ENCODE measurements around the gene SYT9. TPM values are rescaled to one million over a fixed set of nuclear protein-coding genes. Genes with fewer than 3 reads are reported as not detected.

SYT9 gene
- total and polyA plus RNA-seq, 12 donors, result 0.94 to 17.7 (median 5.0) TPM

DNA sequence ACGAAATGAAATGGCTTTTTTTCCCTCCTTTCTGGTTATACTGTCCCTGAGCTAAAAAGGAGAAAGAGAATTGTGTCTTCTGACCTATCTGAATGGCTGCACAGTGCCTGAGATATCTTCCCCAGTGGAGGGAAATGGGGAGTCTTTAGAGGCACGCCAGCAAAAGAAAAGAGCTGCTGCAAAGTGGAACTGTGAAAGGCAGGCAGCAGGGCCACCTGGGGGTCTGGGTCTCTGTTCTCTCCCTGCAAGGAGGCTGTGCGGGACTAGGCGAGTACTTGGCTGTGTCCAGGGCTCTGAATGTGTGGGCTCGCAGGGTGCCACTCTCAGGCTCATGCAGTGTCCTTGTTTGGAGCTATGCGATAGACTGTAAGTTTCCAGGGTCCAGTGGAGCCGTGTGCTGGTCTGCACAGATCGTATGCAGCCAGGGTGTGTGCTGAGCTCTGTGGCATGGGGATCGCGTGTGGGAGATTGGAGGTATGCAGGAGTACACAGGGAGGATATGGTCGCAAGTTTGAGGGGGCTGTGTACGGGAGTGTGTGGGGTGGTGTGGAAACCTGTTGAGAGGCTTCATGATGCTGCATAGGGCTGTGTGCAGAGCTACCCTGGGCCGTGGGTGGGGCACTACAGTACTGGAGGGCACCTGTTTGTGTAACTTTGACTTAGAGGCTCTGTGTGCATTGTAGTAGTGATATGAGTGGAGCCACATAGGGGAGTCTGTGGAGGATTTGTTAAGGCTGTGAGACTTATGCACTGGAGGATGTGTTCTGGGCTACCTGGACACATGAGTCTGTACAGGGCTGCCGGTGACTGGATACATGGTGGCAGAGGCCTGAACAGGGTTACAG lies 163.5 kb downstream of the SYT9 start:
- TF ChIP-seq POLR2A (IDR thresholded peaks at IDR 0.05), result no peak
- TF ChIP-seq, protein P1, sequence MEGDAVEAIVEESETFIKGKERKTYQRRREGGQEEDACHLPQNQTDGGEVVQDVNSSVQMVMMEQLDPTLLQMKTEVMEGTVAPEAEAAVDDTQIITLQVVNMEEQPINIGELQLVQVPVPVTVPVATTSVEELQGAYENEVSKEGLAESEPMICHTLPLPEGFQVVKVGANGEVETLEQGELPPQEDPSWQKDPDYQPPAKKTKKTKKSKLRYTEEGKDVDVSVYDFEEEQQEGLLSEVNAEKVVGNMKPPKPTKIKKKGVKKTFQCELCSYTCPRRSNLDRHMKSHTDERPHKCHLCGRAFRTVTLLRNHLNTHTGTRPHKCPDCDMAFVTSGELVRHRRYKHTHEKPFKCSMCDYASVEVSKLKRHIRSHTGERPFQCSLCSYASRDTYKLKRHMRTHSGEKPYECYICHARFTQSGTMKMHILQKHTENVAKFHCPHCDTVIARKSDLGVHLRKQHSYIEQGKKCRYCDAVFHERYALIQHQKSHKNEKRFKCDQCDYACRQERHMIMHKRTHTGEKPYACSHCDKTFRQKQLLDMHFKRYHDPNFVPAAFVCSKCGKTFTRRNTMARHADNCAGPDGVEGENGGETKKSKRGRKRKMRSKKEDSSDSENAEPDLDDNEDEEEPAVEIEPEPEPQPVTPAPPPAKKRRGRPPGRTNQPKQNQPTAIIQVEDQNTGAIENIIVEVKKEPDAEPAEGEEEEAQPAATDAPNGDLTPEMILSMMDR (IDR thresholded peaks at IDR 0.05), result no peak
- Histone ChIP-seq H3K4me3 (no peak overlapping the region), H3K27ac (no peak overlapping the region), H3K4me1 (replicated peaks in 1 of 2) (no peaks in the 10 kb centered on the region), H3K9me3 (replicated peaks in 1 of 3) (peaks cover 0 to 4% (median 0%) of the 10 kb centered on the region in 3 donors), H3K27me3 (no peaks in the 10 kb centered on the region), H3K36me3 (replicated peaks in 1 of 2) (no peaks in the 10 kb centered on the region)
- DNase-seq, result no peak
- WGBS, 4 donors, result 74 to 78% (median 75%) methylated on average over 9 to 14 of the region's 14 CpGs
- intact Hi-C loops (cut with DNase I), result no loop called here

DNA sequence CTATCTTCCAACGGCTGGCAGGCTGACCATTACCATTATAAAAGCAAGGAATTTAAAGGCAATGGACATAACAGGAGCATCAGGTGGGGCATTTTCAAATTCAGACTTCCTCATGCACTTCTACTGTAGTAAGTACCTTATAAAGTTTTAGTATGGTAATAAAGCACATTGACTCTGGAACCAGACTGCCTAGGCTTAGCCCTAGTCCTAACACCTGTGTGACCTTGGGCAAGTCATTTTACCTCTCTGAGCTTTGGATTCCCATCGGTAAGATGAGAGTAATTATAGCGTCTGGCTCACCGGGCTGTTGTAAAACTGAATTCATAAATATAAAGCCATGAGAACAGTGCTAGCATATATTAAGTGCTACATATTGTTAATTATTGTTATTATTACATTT lies 164.4 kb downstream of the SYT9 start:
- H3K4me3 ChIP-seq, result no peak overlapping the region
- H3K27ac ChIP-seq, result no peak overlapping the region
- no peak for TF ChIP-seq POLR2A (IDR thresholded peaks at IDR 0.05)
- TF ChIP-seq, protein P1 (IDR thresholded peaks at IDR 0.05), result no peak
- H3K27me3 ChIP-seq, result no peaks in the 10 kb centered on the region
- peaks cover 0 to 3% (median 0%) of the 10 kb centered on the region in 3 donors for H3K9me3 ChIP-seq (replicated peaks in 1 of 3)
- H3K4me1 ChIP-seq (replicated peaks in 1 of 2), result no peaks in the 10 kb centered on the region
- no peaks in the 10 kb centered on the region for H3K36me3 ChIP-seq (replicated peaks in 1 of 2)
- DNase-seq, result no peak
- intact Hi-C loops (cut with DNase I), result no loop called here
- 34 to 88% (median 65%) methylated on average over 4 of the region's 4 CpGs for WGBS, 4 donors

DNA sequence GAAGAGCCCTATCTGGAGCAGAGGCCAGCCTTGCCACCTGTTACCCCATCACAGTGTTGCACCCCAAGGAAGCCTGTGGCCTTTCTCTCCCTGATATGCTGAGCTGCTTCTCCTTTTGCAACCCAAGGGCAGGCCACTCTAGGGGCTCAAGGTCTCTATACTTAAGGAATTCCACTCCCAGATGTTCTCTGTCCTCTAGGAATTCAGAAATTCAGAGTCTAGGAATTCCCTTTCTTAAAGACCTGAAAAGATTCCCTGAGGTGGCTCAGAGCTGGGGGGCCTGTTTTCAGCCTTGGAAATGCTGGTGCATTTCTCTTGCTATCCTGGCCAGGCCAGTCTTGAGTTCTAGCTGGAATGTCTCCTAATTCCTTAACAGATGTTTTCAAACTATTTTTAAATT lies 165.6 kb downstream of the SYT9 start:
- no peak overlapping the region for H3K4me3 ChIP-seq
- H3K27ac ChIP-seq, result no peak overlapping the region
- no peaks in the 10 kb centered on the region for H3K27me3 ChIP-seq
- no peaks in the 10 kb centered on the region for H3K9me3 ChIP-seq (replicated peaks in 1 of 3)
- no peak for TF ChIP-seq POLR2A (IDR thresholded peaks at IDR 0.05)
- TF ChIP-seq, protein P1 (IDR thresholded peaks at IDR 0.05), result no peak
- no peaks in the 10 kb centered on the region for H3K4me1 ChIP-seq (replicated peaks in 1 of 2)
- no peaks in the 10 kb centered on the region for H3K36me3 ChIP-seq (replicated peaks in 1 of 2)
- DNase-seq, result no peak
- intact Hi-C loops (cut with DNase I), result no loop called here

DNA sequence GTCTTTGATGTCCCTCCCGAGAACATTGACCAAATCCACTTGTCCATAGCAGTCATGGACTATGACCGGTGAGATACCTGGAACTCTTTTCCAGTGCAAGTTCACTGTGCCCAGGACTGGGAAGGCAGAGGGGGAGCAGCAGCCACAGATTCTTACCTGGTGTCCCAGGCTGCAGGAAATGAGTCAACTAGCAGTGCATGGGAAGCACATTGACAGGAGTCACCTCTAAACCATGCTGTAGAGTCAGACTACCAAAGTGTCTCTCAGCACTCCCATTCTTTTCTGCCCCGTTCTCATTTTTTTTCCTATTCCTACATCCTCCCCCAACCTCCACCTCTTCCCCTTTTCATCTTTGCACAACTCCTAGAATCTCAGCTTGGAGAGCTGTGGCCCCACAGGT lies 166.4 kb downstream of the SYT9 start:
- no peaks in the 10 kb centered on the region for H3K4me1 ChIP-seq (replicated peaks in 1 of 2)
- intact Hi-C loops (cut with DNase I), result no loop called here
- H3K27me3 ChIP-seq, result no peaks in the 10 kb centered on the region
- H3K9me3 ChIP-seq (replicated peaks in 1 of 3), result no peaks in the 10 kb centered on the region
- H3K4me3 ChIP-seq, result no peak overlapping the region
- TF ChIP-seq, protein P1 (IDR thresholded peaks at IDR 0.05), result no peak
- no peak for TF ChIP-seq POLR2A (IDR thresholded peaks at IDR 0.05)
- 73 to 94% (median 88%) methylated on average over 3 of the region's 3 CpGs for WGBS, 4 donors
- no peaks in the 10 kb centered on the region for H3K36me3 ChIP-seq (replicated peaks in 1 of 2)
- no peak overlapping the region for H3K27ac ChIP-seq
- DNase-seq, result no peak
